Measurements from ENCODE around the gene AXIN1.

The AXIN1 gene

GRCh38 chr16:303760-304505 lies 48.6 kb downstream of the AXIN1 start:
- no peak for DNase-seq (ENCODE audit: low spot score)

- DNase-seq (ENCODE audit: low spot score), result no peak
Observed at GRCh38 chr16:301950-302349, 50.6 kb downstream of the AXIN1 start.

- DNase-seq (ENCODE audit: low spot score), result no peak
Observed at GRCh38 chr16:301235-301634, 51.3 kb downstream of the AXIN1 start.

- no peak for DNase-seq (ENCODE audit: low spot score)
Observed at GRCh38 chr16:297832-298231, 54.7 kb downstream of the AXIN1 start.

- no peak for DNase-seq (ENCODE audit: low spot score)
Observed at GRCh38 chr16:296806-297510, 55.6 kb downstream of the AXIN1 start.

GRCh38 chr16:296276-296675 lies 56.2 kb downstream of the AXIN1 start:
- no peak for DNase-seq (ENCODE audit: low spot score)

GRCh38 chr16:293043-293775 lies 59.3 kb downstream of the AXIN1 start:
- DNase-seq (ENCODE audit: low spot score), result no peak

GRCh38 chr16:291539-291938 lies 61.0 kb downstream of the AXIN1 start:
- DNase-seq (ENCODE audit: low spot score), result no peak

- DNase-seq (ENCODE audit: low spot score), result no peak
Observed at GRCh38 chr16:290681-291405, 61.7 kb downstream of the AXIN1 start.

- DNase-seq (ENCODE audit: low spot score), result no peak
Observed at GRCh38 chr16:290015-290680, 62.4 kb downstream of the AXIN1 start.

- DNase-seq (ENCODE audit: low spot score), result no peak
Observed at GRCh38 chr16:289395-289997, 63.0 kb downstream of the AXIN1 start.

- no peak for DNase-seq (ENCODE audit: low spot score)
Observed at GRCh38 chr16:287981-288920, 64.3 kb downstream of the AXIN1 start.

- DNase-seq (ENCODE audit: low spot score), result no peak
Observed at GRCh38 chr16:287298-287811, 65.2 kb downstream of the AXIN1 start.

- no peak for DNase-seq (ENCODE audit: low spot score)
Observed at GRCh38 chr16:286491-287297, 65.8 kb downstream of the AXIN1 start.

- DNase-seq (ENCODE audit: low spot score), result no peak
Observed at GRCh38 chr16:285146-286055, 67.1 kb downstream of the AXIN1 start.

GRCh38 chr16:284204-285120 lies 68.1 kb downstream of the AXIN1 start:
- no peak for DNase-seq (ENCODE audit: low spot score)
